GM18873 (cell line): Measurements from ENCODE around the gene ADD3.
"Not testable (repeated sequence)": the region's sequence is repeated elsewhere in the genome, so short reads cannot be mapped to it uniquely, and the experiment has no call there.

ENCODE experiments used
- ATAC-seq: cut with Tn5 transposase; IDR thresholded peaks from one replicate; pipeline ENCODE4 v1.9.1; 2021; ENCODE audit warnings: mild to moderate bottlenecking, moderate library complexity, moderate number of reproducible peaks; ENCODE audit not compliant: unreplicated experiment, low FRiP score

Gene ADD3

GRCh38 chr10:110029450-110029849 is 21.7 kb downstream of the ADD3 start:
- ATAC-seq, result no peak

- no peak for ATAC-seq
These were observed 25.3 kb downstream of the ADD3 start for GRCh38 chr10:110032801-110033700.

DNA sequence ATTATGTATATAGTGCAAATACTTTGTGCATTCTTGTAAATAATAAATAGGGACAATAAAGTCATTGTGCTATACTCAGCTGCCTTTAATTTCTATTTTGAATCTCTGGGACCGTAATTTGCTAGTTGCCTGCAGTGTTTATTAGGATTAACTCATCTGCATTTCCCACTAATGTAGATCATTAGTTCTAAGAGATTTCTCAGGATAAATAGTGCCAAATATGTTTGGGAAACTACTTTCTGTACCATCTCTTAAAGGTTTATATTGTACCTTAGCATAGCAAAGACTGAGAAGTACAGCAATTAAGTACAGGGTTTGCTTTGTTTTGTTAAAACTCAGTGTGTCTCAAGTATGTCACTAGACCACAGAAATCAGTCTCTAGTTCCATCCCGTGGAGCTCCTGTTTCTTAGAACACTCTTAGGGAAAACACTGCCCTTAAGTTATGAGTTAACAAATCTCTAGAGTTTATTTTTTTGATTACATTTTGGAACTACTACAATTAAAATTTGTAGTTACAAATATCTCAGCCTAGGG is 26.0 kb downstream of the ADD3 start:
- ATAC-seq, result no peak

GRCh38 chr10:110034596-110034995 is 26.8 kb downstream of the ADD3 start:
- no peak for ATAC-seq

DNA sequence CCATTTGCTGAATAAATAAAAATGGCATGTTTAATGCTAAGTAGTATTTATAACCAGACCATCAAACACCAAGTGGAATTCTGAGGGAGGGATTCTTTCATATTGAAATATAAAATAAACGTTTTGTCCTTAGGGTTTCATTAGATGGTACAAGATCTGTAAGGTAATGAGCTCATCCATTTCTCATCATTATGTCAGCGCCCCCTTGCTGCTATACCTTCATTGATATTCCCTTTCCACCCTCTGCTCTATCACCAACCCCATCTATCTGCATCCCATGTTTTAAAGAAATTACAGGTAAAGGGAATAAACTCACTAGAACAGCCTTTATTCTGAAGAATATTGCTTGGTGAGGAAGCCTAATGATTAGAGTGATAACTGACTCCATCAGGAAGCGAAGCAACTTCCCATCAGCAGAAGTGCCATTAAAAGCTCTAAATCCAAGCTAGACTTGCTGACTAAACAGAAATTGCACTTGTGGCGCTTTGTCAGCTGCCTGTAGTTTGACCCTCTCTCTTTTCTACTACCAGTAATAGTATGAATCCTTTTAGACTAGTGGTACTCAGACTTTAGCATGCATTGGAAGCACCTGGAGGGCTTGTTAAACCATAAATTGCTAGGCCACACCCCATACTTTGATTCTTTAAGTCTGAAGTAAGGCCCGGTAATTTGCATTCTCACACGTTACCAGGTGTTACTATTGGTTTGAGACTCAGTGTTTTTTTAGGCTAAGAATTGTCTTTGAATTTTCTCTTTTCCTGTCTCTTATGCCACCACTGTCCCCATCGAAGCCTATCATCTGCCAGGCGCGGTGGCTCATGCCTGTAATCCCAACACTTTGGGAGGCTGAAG is 27.5 kb downstream of the ADD3 start:
- ATAC-seq, result no peak

- peak; percentile 84 for ATAC-seq
These were observed 28.9 kb downstream of the ADD3 start for GRCh38 chr10:110036640-110037039.

DNA sequence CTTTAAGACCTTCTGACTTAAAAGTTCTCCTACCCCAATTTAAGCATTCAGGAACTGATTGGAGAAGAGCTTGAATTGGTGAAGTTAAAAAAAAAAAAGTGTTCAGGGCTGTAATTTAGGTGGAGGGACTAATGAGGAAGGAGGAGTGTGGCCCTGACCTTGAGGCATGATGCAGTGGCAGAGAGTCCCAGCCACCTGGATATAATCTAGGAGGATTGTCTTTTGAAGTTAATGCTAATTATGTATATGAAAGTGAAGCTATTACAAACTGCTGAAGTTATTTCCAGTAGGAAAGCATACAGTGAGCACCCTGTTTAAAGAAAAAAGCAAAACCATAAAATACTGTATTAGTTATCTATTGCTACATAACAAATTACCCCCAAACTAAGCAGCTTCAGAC is 31.5 kb downstream of the ADD3 start:
- ATAC-seq, result no peak

DNA sequence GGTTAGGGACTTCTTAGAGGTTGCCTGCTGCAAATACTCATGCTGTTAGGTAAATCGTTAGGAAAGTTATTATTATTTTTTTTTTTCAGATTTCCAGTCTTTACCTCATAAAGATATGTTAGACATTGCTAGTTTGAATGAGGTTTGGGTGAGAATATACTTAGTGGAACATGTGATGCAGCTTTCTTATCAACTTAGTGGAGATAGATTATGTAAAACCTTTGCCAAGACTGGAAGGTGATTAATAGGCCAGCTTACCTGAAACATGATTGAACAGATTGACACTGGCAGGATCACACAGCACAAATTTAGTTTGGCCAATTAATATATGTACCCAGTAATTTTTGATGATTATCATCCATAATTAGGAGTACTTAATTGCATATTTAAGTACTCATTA is 32.3 kb downstream of the ADD3 start:
- no peak for ATAC-seq

GRCh38 chr10:110040767-110041478 is 33.1 kb downstream of the ADD3 start:
- ATAC-seq, result no peak

DNA sequence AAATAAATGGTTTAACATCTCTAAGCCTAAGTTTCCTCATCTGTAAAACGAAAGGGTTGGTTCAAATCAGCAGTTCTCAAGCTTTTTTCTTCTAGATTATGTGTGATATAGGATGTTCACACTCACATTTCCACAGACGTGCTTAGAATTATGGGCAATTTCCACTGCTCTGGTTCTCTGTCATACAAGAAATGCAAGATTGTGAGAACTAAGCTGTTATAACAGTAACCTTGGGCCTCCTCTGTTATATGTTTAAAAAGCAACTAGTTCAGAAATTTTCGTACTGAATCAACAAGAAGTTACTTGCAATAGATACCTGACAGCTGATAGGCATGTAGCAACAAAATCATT is 33.7 kb downstream of the ADD3 start:
- no peak for ATAC-seq

- no peak for ATAC-seq
These were observed 34.4 kb downstream of the ADD3 start for GRCh38 chr10:110042181-110042580.

- ATAC-seq, result no peak
These were observed 35.1 kb downstream of the ADD3 start for GRCh38 chr10:110042891-110043290.

DNA sequence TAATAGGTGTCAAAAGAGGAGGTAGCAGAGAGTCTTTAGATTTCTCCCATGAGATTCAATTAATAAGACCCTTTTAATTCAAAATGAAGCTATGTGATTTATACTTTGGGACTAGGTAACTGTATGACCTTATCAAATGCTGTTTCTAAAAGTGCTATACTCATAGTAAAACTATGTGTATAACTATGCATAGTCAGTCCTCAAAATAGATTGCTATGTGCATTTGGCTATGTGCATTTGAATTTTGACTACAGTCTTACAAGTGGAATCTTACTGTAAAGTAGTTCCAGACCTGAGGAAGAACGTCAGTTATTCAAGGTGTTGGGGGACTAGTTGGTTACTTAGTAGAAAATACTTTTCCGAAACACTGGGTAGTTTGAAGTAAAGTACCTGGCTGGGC is 36.9 kb downstream of the ADD3 start:
- ATAC-seq, result no peak

DNA sequence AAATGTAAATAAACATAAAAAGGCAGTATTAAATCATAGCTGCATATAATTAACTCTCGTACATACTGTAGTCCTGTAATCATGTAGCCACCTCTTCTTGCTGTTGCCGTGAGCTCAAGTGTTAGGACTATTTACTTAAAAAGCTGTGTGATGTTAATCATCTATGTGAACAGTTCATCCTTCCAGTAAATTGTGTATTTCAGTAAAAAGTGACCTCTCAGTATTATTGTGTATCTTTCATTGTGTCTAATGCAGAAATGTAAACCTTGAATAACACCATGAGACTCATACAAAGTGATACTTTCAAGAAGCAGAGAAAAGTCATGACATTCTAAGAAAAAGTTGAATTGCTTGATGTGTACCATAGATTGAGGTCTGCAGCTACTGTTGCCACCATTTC is 38.0 kb downstream of the ADD3 start:
- ATAC-seq, result no peak

GRCh38 chr10:110048145-110048544 is 40.4 kb downstream of the ADD3 start:
- ATAC-seq, result not testable (repeated sequence)

GRCh38 chr10:110048781-110049180 is 41.0 kb downstream of the ADD3 start:
- no peak for ATAC-seq

- not testable (repeated sequence) for ATAC-seq
These were observed 42.3 kb downstream of the ADD3 start for GRCh38 chr10:110049889-110050591.

GRCh38 chr10:110051487-110051886 is 43.7 kb downstream of the ADD3 start:
- no peak for ATAC-seq

DNA sequence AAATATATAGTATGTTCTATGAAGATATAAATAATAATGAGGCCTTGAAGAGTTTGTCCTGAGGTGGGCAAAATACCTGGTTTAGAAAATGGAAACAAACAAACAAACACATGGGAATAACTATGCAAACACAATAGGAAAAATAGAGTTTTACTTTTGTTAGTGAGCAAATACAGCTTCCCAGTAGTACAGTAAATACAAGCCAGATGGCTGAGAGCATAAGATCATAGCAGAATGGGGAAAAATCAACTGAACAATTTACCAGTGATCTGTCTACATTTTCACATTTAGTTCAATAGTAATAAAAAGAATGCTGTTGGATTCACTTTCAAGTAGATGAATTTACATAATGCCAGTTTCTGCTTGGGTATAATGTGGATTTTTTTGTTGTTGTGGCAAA is 45.1 kb downstream of the ADD3 start:
- no peak for ATAC-seq

DNA sequence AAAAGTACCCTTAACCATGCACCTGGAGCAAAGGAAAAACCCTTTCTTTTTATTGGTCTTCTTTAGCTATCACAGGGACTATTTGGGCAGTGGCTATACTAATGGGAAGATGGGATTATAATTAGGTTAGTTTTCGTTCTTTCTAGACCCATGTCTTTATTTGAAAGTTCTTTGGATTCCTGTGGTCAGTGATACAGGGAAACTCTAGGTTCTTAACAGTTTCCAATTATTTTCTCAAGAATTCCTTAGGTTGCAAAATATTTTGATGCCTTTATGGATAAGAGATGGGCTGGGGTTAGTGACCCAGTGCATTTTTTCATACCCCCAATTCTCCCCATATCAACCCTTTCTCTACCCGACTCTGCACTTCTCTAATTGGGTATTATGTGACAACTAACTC is 49.0 kb downstream of the ADD3 start:
- no peak for ATAC-seq
